Inflammatory macrophage treated with lipopolysaccharide for 4 hours (primary cell): Measurements from ENCODE around the gene CD55.

Experiments used
- DNase-seq: peaks from one replicate; pipeline ENCODE4 v3.0.0-alpha.2; 2020

CD55 gene

GRCh38 chr1:207331354-207332313 is 10.2 kb downstream of the CD55 start:
- DNase-seq = no peak

GRCh38 chr1:207333009-207333600 is 11.6 kb downstream of the CD55 start:
- DNase-seq = peak; percentile 56

- peak; percentile 33 for DNase-seq
Measured at GRCh38 chr1:207333620-207334019, 12.1 kb downstream of the CD55 start.

- DNase-seq = no peak
Measured at GRCh38 chr1:207334337-207334736, 12.9 kb downstream of the CD55 start.

- DNase-seq = no peak
Measured at GRCh38 chr1:207335138-207335537, 13.7 kb downstream of the CD55 start.

GRCh38 chr1:207335695-207336363 is 14.4 kb downstream of the CD55 start:
- DNase-seq = peak; percentile 97

- DNase-seq = peak; percentile 68
Measured at GRCh38 chr1:207336559-207337467, 15.3 kb downstream of the CD55 start.

GRCh38 chr1:207342332-207342731 is 20.9 kb downstream of the CD55 start:
- DNase-seq = no peak

GRCh38 chr1:207343675-207344074 is 22.2 kb downstream of the CD55 start:
- DNase-seq = no peak

- DNase-seq = no peak
Measured at GRCh38 chr1:207344221-207344620, 22.7 kb downstream of the CD55 start.

- no peak for DNase-seq
Measured at GRCh38 chr1:207345644-207346477, 24.4 kb downstream of the CD55 start.

- DNase-seq = no peak
Measured at GRCh38 chr1:207346513-207346912, 25.0 kb downstream of the CD55 start.

GRCh38 chr1:207349979-207350378 is 28.5 kb downstream of the CD55 start:
- no peak for DNase-seq

GRCh38 chr1:207352554-207352953 is 31.1 kb downstream of the CD55 start:
- DNase-seq = no peak

GRCh38 chr1:207355060-207355459 is 33.6 kb downstream of the CD55 start:
- no peak for DNase-seq

GRCh38 chr1:207355513-207356295 is 34.2 kb downstream of the CD55 start:
- DNase-seq = no peak

- no peak for DNase-seq
Measured at GRCh38 chr1:207361029-207361428, 39.6 kb downstream of the CD55 start.

- peak; percentile 39 for DNase-seq
Measured at GRCh38 chr1:207361889-207362288, 40.4 kb downstream of the CD55 start.

- DNase-seq = peak; percentile 83
Measured at GRCh38 chr1:207362962-207363860, 41.7 kb downstream of the CD55 start.

GRCh38 chr1:207363871-207364270 is 42.4 kb downstream of the CD55 start:
- no peak for DNase-seq
